C4-2B (cell line): ENCODE results near the gene OSTC.

Source experiments
- ZFX ChIP-seq: fragments of 450-650 bp; IDR thresholded peaks from 2 replicates; pipeline ENCODE4 v1.6.1; 2017
- TF ChIP-seq, protein P1 (sequence below): fragments of 450-650 bp; conservative IDR thresholded peaks from 2 replicates; pipeline ENCODE4 v1.5.1; 2017; ENCODE audit warnings: mild to moderate bottlenecking

DNA sequence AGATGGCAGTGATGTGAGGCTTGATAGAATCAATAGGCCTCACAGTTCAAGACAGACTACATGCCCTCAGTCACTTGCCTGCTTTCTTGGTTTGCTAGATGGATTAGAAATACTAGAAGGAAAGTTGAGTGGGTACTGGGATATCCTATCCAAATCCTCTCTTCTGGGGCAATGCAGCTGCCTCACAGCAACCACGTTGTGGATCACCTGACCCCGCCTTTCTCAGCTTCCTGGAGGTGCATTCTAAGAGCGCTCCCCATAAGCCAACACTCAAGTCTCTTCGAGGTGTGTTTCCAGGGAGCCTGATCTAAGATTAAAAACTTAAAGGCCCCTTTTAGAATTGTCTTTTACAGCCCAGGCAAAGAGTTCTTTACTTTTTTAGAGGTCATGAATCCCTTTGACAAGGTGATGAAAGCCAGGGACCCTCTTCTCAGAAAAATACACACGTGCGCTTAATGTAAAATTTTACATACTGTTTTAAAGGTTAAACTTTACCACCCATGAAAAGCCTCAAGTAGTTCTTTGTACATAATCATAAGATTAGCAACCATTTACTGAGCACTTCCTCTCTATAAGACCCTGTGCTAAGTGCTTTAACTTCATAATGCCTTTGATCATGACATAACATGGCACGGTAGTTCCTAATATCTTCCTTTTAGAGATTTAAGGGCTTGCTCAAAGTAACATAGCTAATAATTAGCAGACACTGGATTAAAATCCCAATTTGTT lies 30.9 kb upstream of the OSTC start:
- TF ChIP-seq, protein P1, sequence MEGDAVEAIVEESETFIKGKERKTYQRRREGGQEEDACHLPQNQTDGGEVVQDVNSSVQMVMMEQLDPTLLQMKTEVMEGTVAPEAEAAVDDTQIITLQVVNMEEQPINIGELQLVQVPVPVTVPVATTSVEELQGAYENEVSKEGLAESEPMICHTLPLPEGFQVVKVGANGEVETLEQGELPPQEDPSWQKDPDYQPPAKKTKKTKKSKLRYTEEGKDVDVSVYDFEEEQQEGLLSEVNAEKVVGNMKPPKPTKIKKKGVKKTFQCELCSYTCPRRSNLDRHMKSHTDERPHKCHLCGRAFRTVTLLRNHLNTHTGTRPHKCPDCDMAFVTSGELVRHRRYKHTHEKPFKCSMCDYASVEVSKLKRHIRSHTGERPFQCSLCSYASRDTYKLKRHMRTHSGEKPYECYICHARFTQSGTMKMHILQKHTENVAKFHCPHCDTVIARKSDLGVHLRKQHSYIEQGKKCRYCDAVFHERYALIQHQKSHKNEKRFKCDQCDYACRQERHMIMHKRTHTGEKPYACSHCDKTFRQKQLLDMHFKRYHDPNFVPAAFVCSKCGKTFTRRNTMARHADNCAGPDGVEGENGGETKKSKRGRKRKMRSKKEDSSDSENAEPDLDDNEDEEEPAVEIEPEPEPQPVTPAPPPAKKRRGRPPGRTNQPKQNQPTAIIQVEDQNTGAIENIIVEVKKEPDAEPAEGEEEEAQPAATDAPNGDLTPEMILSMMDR = no peak
- TF ChIP-seq ZFX = no peak
